ENCODE data around the gene DPP9. TPM values are rescaled to one million over a fixed set of nuclear protein-coding genes. Genes with fewer than 3 reads are reported as not detected.
A peak's percentile ranks its signal among the peaks of the same experiment; 100 is the strongest.

The DPP9 gene
- total and polyA plus RNA-seq, 2 of the 13 experiments (the other 11 are each of a cell fraction or from before 2014, with no cell fraction given) = 8.4 to 25.8 TPM

- FAIRE-seq (no peak), ATAC-seq (no peak), DNase-seq (ENCODE audit: low spot score) (no peak)
- H3K4me2 ChIP-seq (ENCODE audit: low read depth, low read length) = no peak overlapping the region
- in situ Hi-C loops (cut with HindIII; ENCODE audit: extremely low pct_ligation_motif_present, low pct_unique_long_range_greater_than_20kb) = no loop called here
- H3K27me3 ChIP-seq (ENCODE audit: control insufficient read depth in 1 of 2, insufficient read depth in 2 of 2, low read length in 2 of 2) = no peaks in the 10 kb centered on the region
- 100% methylated on average over 1 of the region's 4 CpGs for WGBS (ENCODE audit: low lambda C conversion rate)
- peaks cover 0 to 11% of the 10 kb centered on the region in 2 experiments; a peak in 3 of 5 replicates for H3K36me3 ChIP-seq (replicated peaks in 1 of 2; ENCODE audit: control insufficient read depth in 1 of 2, insufficient read depth in 2 of 2, low read length in 2 of 2)
- ChIA-PET CTCF (ENCODE audit: low intra/inter-chr PET ratio, low total read pairs) (no interaction called here), POLR2A (interaction anchor here (0.9 kb wide), 1 partner anchor 55 kb away, joined by 3 read pairs; no protein-coding TSS in a partner anchor)
- peaks cover 18% of the 10 kb centered on the region; the same call in 1 of the 2 replicates for H4K20me1 ChIP-seq (ENCODE audit: insufficient read depth, low read length)
- H3K4me1 ChIP-seq (ENCODE audit: insufficient read depth, low read length) = peaks cover 12% of the 10 kb centered on the region
- no peak overlapping the region for H3K9ac ChIP-seq (ENCODE audit: insufficient read depth, low read depth, low read length)
- intact Hi-C loops (cut with micrococcal nuclease; ENCODE audit: unreplicated experiment) = no loop called here
- peaks cover 29% of the 10 kb centered on the region for H3K79me2 ChIP-seq (ENCODE audit: insufficient read depth, low read length)
- no peaks in the 10 kb centered on the region for H3K9me3 ChIP-seq (ENCODE audit: low read length)
- H2AFZ ChIP-seq (ENCODE audit: low read length) = no peak overlapping the region
- no peak overlapping the region for H3K27ac ChIP-seq (ENCODE audit: extremely low read length, insufficient read depth, low read length)
- no peak overlapping the region for H3K4me3 ChIP-seq (replicated peaks in 1 of 3; ENCODE audit: insufficient read depth in 1 of 3, low read depth in 2 of 3, low read length in 3 of 3)
- BruUV-seq (replicated peaks) = no TSS peak
- TF ChIP-seq ZMYM3 (CRISPR knock-in tag; IDR thresholded peaks at IDR 0.05) (peak; percentile 71), REPIN1 (CRISPR knock-in tag; IDR thresholded peaks at IDR 0.05; ENCODE audit: borderline replicate concordance, low read depth) (no peak), AGO2 (optimal IDR thresholded peaks at IDR 0.05; ENCODE audit: low read depth, low read length) (peak; percentile 36), ZNF629 (CRISPR knock-in tag; conservative IDR thresholded peaks at IDR 0.05) (peak; percentile 75)
Measured at GRCh38 chr19:4645718-4646117, 77.9 kb downstream of the DPP9 start.

GRCh38 chr19:4642625-4643024 lies 81.0 kb downstream of the DPP9 start:
- BruUV-seq (replicated peaks) = no TSS peak
- H3K4me3 ChIP-seq (replicated peaks in 1 of 3; ENCODE audit: insufficient read depth in 1 of 3, low read depth in 2 of 3, low read length in 3 of 3) = no peak overlapping the region
- in situ Hi-C loops (cut with HindIII; ENCODE audit: extremely low pct_ligation_motif_present, low pct_unique_long_range_greater_than_20kb) = no loop called here
- no peaks in the 10 kb centered on the region; a peak in 1 of 5 replicates for H3K36me3 ChIP-seq (replicated peaks in 1 of 2; ENCODE audit: control insufficient read depth in 1 of 2, insufficient read depth in 2 of 2, low read length in 2 of 2)
- intact Hi-C loops (cut with micrococcal nuclease; ENCODE audit: unreplicated experiment) = no loop called here
- POLR2A ChIA-PET = no interaction called here
- CTCF ChIA-PET (ENCODE audit: low intra/inter-chr PET ratio, low total read pairs) = no interaction called here
- 0 out of 2 replicates have a peak, but pooled peaks have one; percentile 56 for TF ChIP-seq PCBP1 (IDR thresholded peaks at IDR 0.05; ENCODE audit: borderline replicate concordance, low read depth, low read length)
- TF ChIP-seq MBNL3 (CRISPR knock-in tag; conservative IDR thresholded peaks at IDR 0.05) = no peak
- no peak for TF ChIP-seq HDAC1 (CRISPR knock-in tag; IDR thresholded peaks at IDR 0.05)
- over 99% methylated on average over 6 of the region's 6 CpGs for WGBS (ENCODE audit: low lambda C conversion rate)
- no peak for FAIRE-seq
- no peak overlapping the region for H2AFZ ChIP-seq (ENCODE audit: low read length)
- peaks cover 27% of the 10 kb centered on the region for H3K4me1 ChIP-seq (ENCODE audit: insufficient read depth, low read length)
- H3K9me3 ChIP-seq (ENCODE audit: low read length) = no peaks in the 10 kb centered on the region
- H3K9ac ChIP-seq (ENCODE audit: insufficient read depth, low read depth, low read length) = no peak overlapping the region
- no peak overlapping the region for H3K4me2 ChIP-seq (ENCODE audit: low read depth, low read length)
- no peak overlapping the region for H3K27ac ChIP-seq (ENCODE audit: extremely low read length, insufficient read depth, low read length)
- no peak for ATAC-seq
- H4K20me1 ChIP-seq (ENCODE audit: insufficient read depth, low read length) = peaks cover 9% of the 10 kb centered on the region; the same call in 1 of the 2 replicates
- DNase-seq (ENCODE audit: low spot score) = no peak
- no peaks in the 10 kb centered on the region; a peak in 1 of 5 replicates for H3K27me3 ChIP-seq (ENCODE audit: control insufficient read depth in 1 of 2, insufficient read depth in 2 of 2, low read length in 2 of 2)
- H3K79me2 ChIP-seq (ENCODE audit: insufficient read depth, low read length) = peaks cover 37% of the 10 kb centered on the region
